Measurements from ENCODE around the gene PER1.
A peak's percentile ranks its signal among the peaks of the same experiment; 100 is the strongest.

- TF ChIP-seq CTCF (conservative IDR thresholded peaks at IDR 0.05; ENCODE audit: low read depth, low read length) (no peak), POLR2A (IDR thresholded peaks at IDR 0.05; ENCODE audit: low read depth, low read length) (0 out of 2 replicates have a peak, but pooled peaks have one; percentile 33), USF2 (IDR thresholded peaks at IDR 0.05; ENCODE audit: low read depth, low read length) (no peak), MAFK (IDR thresholded peaks at IDR 0.05; ENCODE audit: low read depth, low read length) (no peak), RFX5 (IDR thresholded peaks at IDR 0.05; ENCODE audit: low read depth, low read length) (no peak), FOS (IDR thresholded peaks at IDR 0.05; ENCODE audit: low read depth, low read length) (no peak), SMC3 (IDR thresholded peaks at IDR 0.05; ENCODE audit: low read depth, low read length) (no peak), NFE2L2 (IDR thresholded peaks at IDR 0.05; ENCODE audit: low read depth, low read length) (no peak), BHLHE40 (IDR thresholded peaks at IDR 0.05; ENCODE audit: low read depth, low read length) (no peak), RAD21 (IDR thresholded peaks at IDR 0.05; ENCODE audit: low read length) (no peak), MAZ (IDR thresholded peaks at IDR 0.05; ENCODE audit: borderline replicate concordance, low read depth, low read length) (no peak), CEBPB (IDR thresholded peaks at IDR 0.05; ENCODE audit: low read depth, low read length) (no peak), MXI1 (IDR thresholded peaks at IDR 0.05; ENCODE audit: borderline replicate concordance, low read depth, low read length) (no peak), RCOR1 (IDR thresholded peaks at IDR 0.05; ENCODE audit: insufficient replicate concordance, low read length) (no peak)
These were observed 14.4 kb downstream of the PER1 start for GRCh38 chr17:8137645-8138373.

Measured in IMR-90 (cell line).